Gastrocnemius medialis (tissue), 4 donors: ENCODE data around the gene SRD5A3. TPM values are rescaled to one million over a fixed set of nuclear protein-coding genes. Genes with fewer than 3 reads are reported as not detected.

Experiments used
- ATAC-seq, 2 donors: fragments of 150-250 bp; one replicate each; pipeline ENCODE4 v1.9.1; 2016
- DNase-seq, 2 donors: peaks; one replicate each; pipeline ENCODE4 v3.0.0-alpha.2; 2019
- H3K27ac ChIP-seq, 4 donors: fragments of 200-600 bp; sonication (generic); 1 replicate in 1 of 4; 2 replicates in 3 of 4; pipeline ENCODE4 v1.5.1; 2016 to 2018; ENCODE audit warnings: mild to moderate bottlenecking in 2 of 4, moderate library complexity in 1 of 4
- H3K27me3 ChIP-seq, 3 donors: fragments of 200-600 bp; sonication (generic) in 2 of 3; 1 replicate in 1 of 3; 2 replicates in 2 of 3; pipeline versions ENCODE4 v1.5.1 to v1.6.0; 2016 to 2019; ENCODE audit warnings: mild to moderate bottlenecking in 1 of 3, moderate library complexity in 1 of 3
- H3K36me3 ChIP-seq, 2 donors: fragments of 200-600 bp; sonication (generic) in 1 of 2; one replicate each; pipeline ENCODE4 v1.5.1; 2017 to 2018
- H3K4me1 ChIP-seq, 2 donors: fragments of 200-600 bp; sonication (generic) in 1 of 2; one replicate each; pipeline ENCODE4 v1.5.1; 2016 to 2017; ENCODE audit warnings: mild to moderate bottlenecking in 2 of 2
- H3K4me3 ChIP-seq, 4 donors: fragments of 200-600 bp; sonication (generic) in 3 of 4; 1 replicate in 1 of 4; 2 replicates in 3 of 4; pipeline ENCODE4 v1.5.1; 2016 to 2019; ENCODE audit warnings: mild to moderate bottlenecking in 2 of 4
- H3K9me3 ChIP-seq, 3 donors: fragments of 200-600 bp; sonication (generic) in 2 of 3; 1 replicate in 1 of 3; 2 replicates in 2 of 3; pipeline ENCODE4 v1.5.1; 2016 to 2019
- POLR2A ChIP-seq, 2 donors: fragments of 450-650 bp; IDR thresholded peaks; one replicate each; pipeline ENCODE4 v1.6.1; 2017; ENCODE audit warnings: antibody characterized with exemption in 2 of 2, mild to moderate bottlenecking in 2 of 2, moderate library complexity in 2 of 2
- in situ Hi-C, 4 donors: fragments of 200-750 bp; cut with MboI; loops; one replicate each; pipeline versions ENCODE4 v1.15.0 to v1.8.0; 2017; ENCODE audit warnings: low sequenced_read_pairs in 4 of 4
- intact Hi-C: fragments of 100-400 bp; cut with DNase I; formaldehyde crosslinking; loops from one replicate; pipeline ENCODE4 v1.15.1; 2023; ENCODE audit warnings: low total_unique reads
- total RNA-seq, 4 donors: library from RNA; depleted of rRNA; stranded (reverse); fragments of >200 nt; gene quantifications; one replicate each; pipeline versions ENCODE4 v1.1.0 to v1.2.3, GENCODE V29; 2016
- TF ChIP-seq, protein P1 (sequence below), 5 experiments: fragments of 450-650 bp in 3 of 5; fragments of 200-600 bp in 2 of 5; sonication (generic) in 2 of 5; IDR thresholded peaks in 4 of 5; conservative IDR thresholded peaks in 1 of 5; 1 replicate in 4 of 5; 2 replicates in 1 of 5; pipeline ENCODE4 v1.5.1; 2016 to 2019; ENCODE audit warnings: antibody characterized with exemption in 5 of 5, mild to moderate bottlenecking in 3 of 5, moderate library complexity in 3 of 5

SRD5A3 gene
- total RNA-seq: 1 to 10 TPM; 2.4 to 7.6 (median 5.1) TPM

DNA sequence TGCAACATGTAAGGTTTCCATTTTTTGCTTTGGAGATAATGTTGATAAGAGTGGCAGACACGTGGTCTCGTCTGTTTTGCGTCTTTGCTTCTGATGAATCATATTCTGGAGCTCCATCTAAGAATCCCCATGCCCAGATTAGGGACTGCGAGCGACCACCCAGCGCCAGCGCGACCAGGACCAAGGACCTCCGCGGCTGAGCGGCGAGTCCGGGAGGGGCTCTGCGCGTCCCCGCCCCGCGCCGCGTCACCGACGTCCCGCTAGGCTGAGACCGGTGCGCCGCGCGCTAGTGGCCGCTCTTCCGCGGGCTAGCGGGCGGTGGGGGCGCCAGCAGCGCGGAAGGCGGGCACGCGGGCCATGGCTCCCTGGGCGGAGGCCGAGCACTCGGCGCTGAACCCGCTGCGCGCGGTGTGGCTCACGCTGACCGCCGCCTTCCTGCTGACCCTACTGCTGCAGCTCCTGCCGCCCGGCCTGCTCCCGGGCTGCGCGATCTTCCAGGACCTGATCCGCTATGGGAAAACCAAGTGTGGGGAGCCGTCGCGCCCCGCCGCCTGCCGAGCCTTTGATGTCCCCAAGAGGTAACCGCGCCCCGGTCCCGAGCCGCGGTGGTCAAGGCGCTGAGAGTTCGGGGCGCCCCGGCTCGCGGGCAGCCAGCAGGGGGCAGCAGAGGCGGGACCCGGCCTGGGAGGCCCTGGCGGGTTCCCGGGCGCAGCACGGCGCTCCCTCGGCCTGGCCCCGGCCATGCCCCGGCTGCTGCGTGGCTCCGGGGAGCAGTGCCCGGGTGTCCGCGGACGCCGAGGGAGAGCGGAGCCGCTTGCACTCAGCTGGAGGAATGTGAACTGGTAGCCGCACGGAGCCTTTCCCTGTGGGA, at the start of gene SRD5A3:
Gene SRD5A3 (plus strand): TSS at position 263 of the 871 bp plus-strand sequence. CDS start 95 bp downstream, at position 358.
- intact Hi-C loops: loop anchor here (1.0 to 5.0 kb wide), 5 partner anchors 49 to 520 kb away; partner anchors contain the start of genes CLOCK, EXOC1 and TMEM165
- Histone ChIP-seq H3K27ac (peak within 1 kb of the TSS; percentile 89 to 99 (median 95)), H3K9me3 (no peaks in the 10 kb centered on the region), H3K4me3 (peak within 1 kb of the TSS; percentile 68 to 99 (median 82)), H3K27me3 (no peaks in the 10 kb centered on the region), H3K36me3 (no peaks in the 10 kb centered on the region), H3K4me1 (peaks cover 0 to 20% of the 10 kb centered on the region in 2 donors)
- peak; percentile 95 to 97 for ATAC-seq
- peak; percentile 47 to 68 for TF ChIP-seq POLR2A (IDR thresholded peaks at IDR 0.05)
- TF ChIP-seq, protein P1, sequence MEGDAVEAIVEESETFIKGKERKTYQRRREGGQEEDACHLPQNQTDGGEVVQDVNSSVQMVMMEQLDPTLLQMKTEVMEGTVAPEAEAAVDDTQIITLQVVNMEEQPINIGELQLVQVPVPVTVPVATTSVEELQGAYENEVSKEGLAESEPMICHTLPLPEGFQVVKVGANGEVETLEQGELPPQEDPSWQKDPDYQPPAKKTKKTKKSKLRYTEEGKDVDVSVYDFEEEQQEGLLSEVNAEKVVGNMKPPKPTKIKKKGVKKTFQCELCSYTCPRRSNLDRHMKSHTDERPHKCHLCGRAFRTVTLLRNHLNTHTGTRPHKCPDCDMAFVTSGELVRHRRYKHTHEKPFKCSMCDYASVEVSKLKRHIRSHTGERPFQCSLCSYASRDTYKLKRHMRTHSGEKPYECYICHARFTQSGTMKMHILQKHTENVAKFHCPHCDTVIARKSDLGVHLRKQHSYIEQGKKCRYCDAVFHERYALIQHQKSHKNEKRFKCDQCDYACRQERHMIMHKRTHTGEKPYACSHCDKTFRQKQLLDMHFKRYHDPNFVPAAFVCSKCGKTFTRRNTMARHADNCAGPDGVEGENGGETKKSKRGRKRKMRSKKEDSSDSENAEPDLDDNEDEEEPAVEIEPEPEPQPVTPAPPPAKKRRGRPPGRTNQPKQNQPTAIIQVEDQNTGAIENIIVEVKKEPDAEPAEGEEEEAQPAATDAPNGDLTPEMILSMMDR (IDR thresholded peaks at IDR 0.05 in 4 of 5, conservative IDR thresholded peaks at IDR 0.05 in 1 of 5): peak; percentile 88 to 99 (median 97)
- in situ Hi-C loops: loop anchor here in 2 of 4 donors (10.0 to 25.0 kb wide), 3 partner anchors 49 to 516 kb away; partner anchors contain the start of genes EXOC1 (in 2 of the 2), CLOCK (in 1 of the 2) and TMEM165 (in 1 of the 2)
- DNase-seq: peak; percentile 61 to 74

DNA sequence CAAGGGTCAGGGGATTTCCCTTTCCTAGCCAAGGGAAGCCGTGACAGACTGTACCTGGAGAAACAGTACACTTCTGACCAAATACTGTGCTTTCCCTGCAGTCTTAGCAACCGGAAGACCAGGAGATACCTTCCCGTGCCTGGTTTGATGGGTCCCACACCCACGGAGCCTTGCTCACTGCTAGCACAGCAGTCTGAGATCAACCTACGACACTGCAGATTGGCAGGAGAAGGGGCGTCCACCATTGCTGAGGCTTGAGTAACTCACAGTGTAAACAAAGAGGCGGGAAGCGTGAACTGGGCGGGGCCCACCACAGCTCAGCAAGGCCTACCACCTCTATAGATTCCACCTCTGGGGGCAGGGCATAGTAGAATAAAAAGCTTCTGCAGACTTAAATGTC, 48.7 kb upstream of the SRD5A3 start:
- in situ Hi-C loops: no loop called here

DNA sequence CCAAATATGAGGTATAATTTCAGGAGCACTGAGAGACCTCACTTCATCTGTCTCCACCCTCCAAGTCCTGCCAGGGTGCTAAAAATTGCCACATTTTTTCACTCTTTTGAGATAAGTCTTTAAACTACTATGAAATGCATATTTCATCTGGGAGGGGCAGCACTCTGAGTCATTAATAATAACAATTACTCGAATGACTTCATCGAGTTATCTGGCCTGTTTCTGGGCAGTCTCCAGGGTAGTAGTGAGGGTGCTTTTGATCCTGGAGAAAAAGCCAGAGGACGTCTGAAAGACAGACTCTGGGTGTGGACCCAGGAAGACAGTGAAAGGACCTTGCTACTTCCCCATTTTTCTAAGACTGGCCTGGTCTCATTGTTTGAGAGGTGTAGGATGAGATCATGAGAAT, 42.3 kb upstream of the SRD5A3 start:
- Histone ChIP-seq H3K36me3 (no peaks in the 10 kb centered on the region), H3K4me1 (no peaks in the 10 kb centered on the region), H3K27me3 (no peaks in the 10 kb centered on the region), H3K9me3 (no peaks in the 10 kb centered on the region), H3K4me3 (no peak overlapping the region), H3K27ac (no peak overlapping the region)
- TF ChIP-seq POLR2A (IDR thresholded peaks at IDR 0.05): no peak
- TF ChIP-seq, protein P1 (IDR thresholded peaks at IDR 0.05 in 4 of 5, conservative IDR thresholded peaks at IDR 0.05 in 1 of 5): no peak
- ATAC-seq (no peak), DNase-seq (no peak)
- in situ Hi-C loops (loop anchor here in 1 of 4 donors (25.0 kb wide), 1 partner anchor 291 kb away; no protein-coding TSS in a partner anchor), intact Hi-C loops (no loop called here)

More for the DNA sequence above, 48.7 kb upstream of the SRD5A3 start:
- Histone ChIP-seq H3K4me3 (no peak overlapping the region), H3K36me3 (no peaks in the 10 kb centered on the region), H3K27me3 (no peaks in the 10 kb centered on the region), H3K9me3 (no peaks in the 10 kb centered on the region), H3K4me1 (no peaks in the 10 kb centered on the region), H3K27ac (no peak overlapping the region)
- TF ChIP-seq POLR2A (IDR thresholded peaks at IDR 0.05): no peak
- TF ChIP-seq, protein P1 (IDR thresholded peaks at IDR 0.05 in 4 of 5, conservative IDR thresholded peaks at IDR 0.05 in 1 of 5): no peak
- intact Hi-C loops: no loop called here
- no peak for DNase-seq
- no peak for ATAC-seq

DNA sequence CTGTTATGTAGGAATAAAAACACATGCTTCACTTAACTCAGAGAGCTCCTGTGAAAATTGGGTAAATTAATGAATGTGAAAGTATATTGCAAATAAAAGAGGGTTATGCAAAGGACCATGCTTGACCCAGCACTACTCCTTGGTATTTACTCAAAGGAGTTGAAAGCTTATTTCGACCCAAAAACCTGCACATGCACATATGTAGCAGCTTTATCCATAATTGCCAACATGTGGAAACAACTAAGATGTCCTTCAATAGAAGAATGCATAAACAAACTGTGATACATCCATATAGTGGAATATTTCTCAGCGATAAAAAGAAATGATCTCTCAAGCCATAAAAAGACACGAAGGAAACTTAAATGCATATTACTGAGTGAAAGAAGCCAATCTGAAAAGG, 41.7 kb upstream of the SRD5A3 start:
- no peak for DNase-seq
- no peak for ATAC-seq
- Histone ChIP-seq H3K9me3 (no peaks in the 10 kb centered on the region), H3K27ac (no peak overlapping the region), H3K36me3 (no peaks in the 10 kb centered on the region), H3K4me1 (no peaks in the 10 kb centered on the region), H3K27me3 (no peaks in the 10 kb centered on the region), H3K4me3 (no peak overlapping the region)
- in situ Hi-C loops (loop anchor here in 1 of 4 donors (25.0 kb wide), 1 partner anchor 292 kb away; no protein-coding TSS in a partner anchor), intact Hi-C loops (no loop called here)
- no peak for TF ChIP-seq POLR2A (IDR thresholded peaks at IDR 0.05)
- TF ChIP-seq, protein P1 (IDR thresholded peaks at IDR 0.05 in 4 of 5, conservative IDR thresholded peaks at IDR 0.05 in 1 of 5): no peak
